Neural cell (in vitro differentiated cells): ENCODE data around the gene PALD1. TPM values are rescaled to one million over a fixed set of nuclear protein-coding genes. Genes with fewer than 3 reads are reported as not detected.

Source experiments
- H2AFZ ChIP-seq: fragments of 200-600, 300-800 bp; sonication (generic), shearing (Covaris generic); 2 replicates; pipeline ENCODE4 v1.6.0; 2014; ENCODE audit warnings: low read depth, mild to moderate bottlenecking, antibody characterized with exemption, low read length, moderate library complexity
- H3F3A ChIP-seq: fragments of 200-600 bp; shearing (Covaris generic); 2 replicates; pipeline ENCODE4 v1.6.1; 2016; ENCODE audit warnings: mild to moderate bottlenecking, moderate library complexity, mixed read lengths, antibody characterized with exemption, low read length; ENCODE audit not compliant: insufficient read depth, poor library complexity, severe bottlenecking
- H3K27ac ChIP-seq: fragments of 200-600, 300-800 bp; sonication (generic), shearing (Covaris generic); 2 replicates; pipeline ENCODE4 v1.5.1; 2014; ENCODE audit warnings: mild to moderate bottlenecking, low read length, moderate library complexity
- H3K27me3 ChIP-seq: fragments of 300-800, 200-600 bp; sonication (generic), shearing (Covaris generic); 2 replicates; pipeline ENCODE4 v1.6.0; 2014; ENCODE audit warnings: mild to moderate bottlenecking, low read depth, low read length, moderate library complexity; ENCODE audit not compliant: insufficient read depth
- H3K36me3 ChIP-seq: fragments of 300-800, 200-600 bp; sonication (generic), shearing (Covaris generic); 2 replicates; pipeline ENCODE4 v1.5.1; 2014; ENCODE audit warnings: mild to moderate bottlenecking, antibody characterized with exemption, low read length, moderate library complexity; ENCODE audit not compliant: insufficient read depth
- H3K4me2 ChIP-seq: fragments of 300-800, 200-600 bp; sonication (generic), shearing (Covaris generic); 2 replicates; pipeline ENCODE4 v1.6.0; 2014; ENCODE audit warnings: mild to moderate bottlenecking, low read length
- H3K4me3 ChIP-seq: fragments of 300-800, 200-600 bp; sonication (generic), shearing (Covaris generic); 2 replicates; pipeline ENCODE4 v1.5.1; 2014; ENCODE audit warnings: mild to moderate bottlenecking, low read length, moderate library complexity
- H3K79me2 ChIP-seq: fragments of 200-600 bp; shearing (Covaris generic); replicated peaks from 2 replicates; pipeline ENCODE4 v1.6.0; 2014; ENCODE audit warnings: mild to moderate bottlenecking, low read length, moderate library complexity; ENCODE audit not compliant: insufficient read depth
- H3K9ac ChIP-seq: fragments of 300-800, 200-600 bp; sonication (generic), shearing (Covaris generic); 2 replicates; pipeline ENCODE4 v1.6.1; 2016; ENCODE audit warnings: mild to moderate bottlenecking, low read length, mixed read lengths
- H3K9me2 ChIP-seq: fragments of 200-600 bp; shearing (Covaris generic); 2 replicates; pipeline ENCODE4 v1.6.1; 2016; ENCODE audit warnings: mild to moderate bottlenecking, low read length, mixed read lengths; ENCODE audit not compliant: insufficient read depth
- H3K9me3 ChIP-seq: fragments of 200-600, 300-800 bp; sonication (generic), shearing (Covaris generic); 2 replicates; pipeline ENCODE4 v1.6.1; 2016; ENCODE audit warnings: mild to moderate bottlenecking, mixed run types, low read length, moderate library complexity, mixed read lengths
- H4K20me1 ChIP-seq: fragments of 200-600 bp; shearing (Covaris generic); 2 replicates; pipeline ENCODE4 v1.6.1; 2016; ENCODE audit warnings: mild to moderate bottlenecking, mixed run types; ENCODE audit not compliant: insufficient read depth
- EP300 ChIP-seq: fragments of 450-650 bp; conservative IDR thresholded peaks from 2 replicates; pipeline ENCODE4 v1.6.1; 2014; ENCODE audit warnings: antibody characterized with exemption, mild to moderate bottlenecking, moderate library complexity; ENCODE audit not compliant: poor library complexity, severe bottlenecking
- EZH2 ChIP-seq: fragments of 200-600, 300-800 bp; shearing (Covaris generic), sonication (generic); IDR thresholded peaks from 2 replicates; pipeline ENCODE4 v1.6.1; 2014; ENCODE audit warnings: antibody characterized with exemption, low read length, borderline replicate concordance, mild to moderate bottlenecking; ENCODE audit not compliant: insufficient read depth, poor library complexity, severe bottlenecking
- MXI1 ChIP-seq: fragments of 450-650 bp; conservative IDR thresholded peaks from 2 replicates; pipeline ENCODE4 v1.6.1; 2014; ENCODE audit warnings: antibody characterized with exemption, mild to moderate bottlenecking; ENCODE audit not compliant: poor library complexity, severe bottlenecking
- POLR2AphosphoS5 ChIP-seq: IDR thresholded peaks from 2 replicates; pipeline ENCODE4 v1.6.1; 2012
- RAD21 ChIP-seq: fragments of 450-650 bp; conservative IDR thresholded peaks from 2 replicates; pipeline ENCODE4 v1.6.1; 2014; ENCODE audit warnings: antibody characterized with exemption, mild to moderate bottlenecking, moderate library complexity
- SMC3 ChIP-seq: fragments of 450-650 bp; conservative IDR thresholded peaks from 2 replicates; pipeline ENCODE4 v1.6.1; 2014; ENCODE audit warnings: antibody characterized with exemption, mild to moderate bottlenecking, moderate library complexity; ENCODE audit not compliant: poor library complexity
- TAF1 ChIP-seq: IDR thresholded peaks from 2 replicates; pipeline ENCODE4 v1.6.1; 2012; ENCODE audit warnings: low read depth
- polyA plus RNA-seq: library from polyadenylated mRNA; depleted of rRNA; stranded (reverse); fragments of >200 nt; gene quantifications from 2 replicates; pipeline ENCODE4 v1.2.3, GENCODE V29; 2014
- TF ChIP-seq, protein P1 (sequence below): fragments of 450-650 bp; IDR thresholded peaks from 2 replicates; pipeline ENCODE4 v1.5.1; 2014; ENCODE audit warnings: antibody characterized with exemption, mild to moderate bottlenecking, moderate library complexity; ENCODE audit not compliant: poor library complexity, severe bottlenecking
- TF ChIP-seq, protein P2 (sequence below): IDR thresholded peaks from 2 replicates; pipeline ENCODE4 v1.6.1; 2012; ENCODE audit warnings: borderline replicate concordance

The PALD1 gene
- polyA plus RNA-seq, 1 donor from 2014 or later = 1.1 TPM

- no peaks in the 10 kb centered on the region for H3K36me3 ChIP-seq
- no peak overlapping the region for H3K27ac ChIP-seq
- no peaks in the 10 kb centered on the region for H3K9me2 ChIP-seq
- no peaks in the 10 kb centered on the region for H4K20me1 ChIP-seq
- H3K9ac ChIP-seq = no peak overlapping the region
- no peak overlapping the region for H3K4me2 ChIP-seq
- H3K27me3 ChIP-seq = peaks cover 49% of the 10 kb centered on the region
- H3K4me3 ChIP-seq = no peak overlapping the region
- TF ChIP-seq RAD21 (no peak), EP300 (no peak), MXI1 (no peak), SMC3 (no peak), EZH2 (no peak)
- TF ChIP-seq, protein P1, sequence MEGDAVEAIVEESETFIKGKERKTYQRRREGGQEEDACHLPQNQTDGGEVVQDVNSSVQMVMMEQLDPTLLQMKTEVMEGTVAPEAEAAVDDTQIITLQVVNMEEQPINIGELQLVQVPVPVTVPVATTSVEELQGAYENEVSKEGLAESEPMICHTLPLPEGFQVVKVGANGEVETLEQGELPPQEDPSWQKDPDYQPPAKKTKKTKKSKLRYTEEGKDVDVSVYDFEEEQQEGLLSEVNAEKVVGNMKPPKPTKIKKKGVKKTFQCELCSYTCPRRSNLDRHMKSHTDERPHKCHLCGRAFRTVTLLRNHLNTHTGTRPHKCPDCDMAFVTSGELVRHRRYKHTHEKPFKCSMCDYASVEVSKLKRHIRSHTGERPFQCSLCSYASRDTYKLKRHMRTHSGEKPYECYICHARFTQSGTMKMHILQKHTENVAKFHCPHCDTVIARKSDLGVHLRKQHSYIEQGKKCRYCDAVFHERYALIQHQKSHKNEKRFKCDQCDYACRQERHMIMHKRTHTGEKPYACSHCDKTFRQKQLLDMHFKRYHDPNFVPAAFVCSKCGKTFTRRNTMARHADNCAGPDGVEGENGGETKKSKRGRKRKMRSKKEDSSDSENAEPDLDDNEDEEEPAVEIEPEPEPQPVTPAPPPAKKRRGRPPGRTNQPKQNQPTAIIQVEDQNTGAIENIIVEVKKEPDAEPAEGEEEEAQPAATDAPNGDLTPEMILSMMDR = no peak
- TF ChIP-seq, protein P2, sequence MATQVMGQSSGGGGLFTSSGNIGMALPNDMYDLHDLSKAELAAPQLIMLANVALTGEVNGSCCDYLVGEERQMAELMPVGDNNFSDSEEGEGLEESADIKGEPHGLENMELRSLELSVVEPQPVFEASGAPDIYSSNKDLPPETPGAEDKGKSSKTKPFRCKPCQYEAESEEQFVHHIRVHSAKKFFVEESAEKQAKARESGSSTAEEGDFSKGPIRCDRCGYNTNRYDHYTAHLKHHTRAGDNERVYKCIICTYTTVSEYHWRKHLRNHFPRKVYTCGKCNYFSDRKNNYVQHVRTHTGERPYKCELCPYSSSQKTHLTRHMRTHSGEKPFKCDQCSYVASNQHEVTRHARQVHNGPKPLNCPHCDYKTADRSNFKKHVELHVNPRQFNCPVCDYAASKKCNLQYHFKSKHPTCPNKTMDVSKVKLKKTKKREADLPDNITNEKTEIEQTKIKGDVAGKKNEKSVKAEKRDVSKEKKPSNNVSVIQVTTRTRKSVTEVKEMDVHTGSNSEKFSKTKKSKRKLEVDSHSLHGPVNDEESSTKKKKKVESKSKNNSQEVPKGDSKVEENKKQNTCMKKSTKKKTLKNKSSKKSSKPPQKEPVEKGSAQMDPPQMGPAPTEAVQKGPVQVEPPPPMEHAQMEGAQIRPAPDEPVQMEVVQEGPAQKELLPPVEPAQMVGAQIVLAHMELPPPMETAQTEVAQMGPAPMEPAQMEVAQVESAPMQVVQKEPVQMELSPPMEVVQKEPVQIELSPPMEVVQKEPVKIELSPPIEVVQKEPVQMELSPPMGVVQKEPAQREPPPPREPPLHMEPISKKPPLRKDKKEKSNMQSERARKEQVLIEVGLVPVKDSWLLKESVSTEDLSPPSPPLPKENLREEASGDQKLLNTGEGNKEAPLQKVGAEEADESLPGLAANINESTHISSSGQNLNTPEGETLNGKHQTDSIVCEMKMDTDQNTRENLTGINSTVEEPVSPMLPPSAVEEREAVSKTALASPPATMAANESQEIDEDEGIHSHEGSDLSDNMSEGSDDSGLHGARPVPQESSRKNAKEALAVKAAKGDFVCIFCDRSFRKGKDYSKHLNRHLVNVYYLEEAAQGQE = no peak
- no peaks in the 10 kb centered on the region for H3F3A ChIP-seq
- no peak overlapping the region for H2AFZ ChIP-seq
- H3K79me2 ChIP-seq = no peaks in the 10 kb centered on the region
- no peaks in the 10 kb centered on the region for H3K9me3 ChIP-seq
These were observed 36.1 kb upstream of the PALD1 start for GRCh38 chr10:70442332-70442988.

DNA sequence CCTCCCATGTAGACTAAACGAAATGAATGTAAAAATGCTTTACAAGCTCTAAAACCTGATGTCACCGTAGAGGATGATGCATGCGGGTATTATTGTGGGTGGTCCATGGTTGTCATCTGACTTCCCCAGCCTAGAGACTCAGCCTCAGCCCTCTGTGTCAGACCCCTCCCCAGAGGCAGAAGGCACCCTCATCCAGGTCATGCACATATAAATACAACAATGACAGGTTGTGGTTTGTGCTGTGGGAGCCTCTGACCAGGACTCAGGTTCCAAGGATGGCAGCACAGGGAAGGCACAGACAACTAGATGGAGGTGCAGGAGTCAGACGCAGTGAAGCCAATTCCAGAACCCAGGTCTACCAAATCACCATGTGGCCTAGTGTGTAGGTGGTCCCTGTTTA lies 33.8 kb upstream of the PALD1 start:
- H3F3A ChIP-seq = no peaks in the 10 kb centered on the region
- H3K9ac ChIP-seq = no peak overlapping the region
- H3K27ac ChIP-seq = no peak overlapping the region
- H3K4me2 ChIP-seq = no peak overlapping the region
- no peak overlapping the region for H2AFZ ChIP-seq
- TF ChIP-seq EP300 (no peak), POLR2AphosphoS5 (no peak), MXI1 (no peak), EZH2 (no peak), TAF1 (no peak)
- no peak overlapping the region for H3K4me3 ChIP-seq
- H3K79me2 ChIP-seq = no peaks in the 10 kb centered on the region
- H4K20me1 ChIP-seq = no peaks in the 10 kb centered on the region
- no peaks in the 10 kb centered on the region for H3K36me3 ChIP-seq
- no peaks in the 10 kb centered on the region for H3K9me2 ChIP-seq
- peaks cover 36% of the 10 kb centered on the region for H3K27me3 ChIP-seq
- no peaks in the 10 kb centered on the region for H3K9me3 ChIP-seq
